ENCODE data around the gene RPS6KA3. TPM values are rescaled to one million over a fixed set of nuclear protein-coding genes. Genes with fewer than 3 reads are reported as not detected.

Gene RPS6KA3
- total and polyA plus RNA-seq, 2 donors (not counting 1 experiment from before 2014, with no cell fraction given), result 17.0 to 63.0 TPM

DNA sequence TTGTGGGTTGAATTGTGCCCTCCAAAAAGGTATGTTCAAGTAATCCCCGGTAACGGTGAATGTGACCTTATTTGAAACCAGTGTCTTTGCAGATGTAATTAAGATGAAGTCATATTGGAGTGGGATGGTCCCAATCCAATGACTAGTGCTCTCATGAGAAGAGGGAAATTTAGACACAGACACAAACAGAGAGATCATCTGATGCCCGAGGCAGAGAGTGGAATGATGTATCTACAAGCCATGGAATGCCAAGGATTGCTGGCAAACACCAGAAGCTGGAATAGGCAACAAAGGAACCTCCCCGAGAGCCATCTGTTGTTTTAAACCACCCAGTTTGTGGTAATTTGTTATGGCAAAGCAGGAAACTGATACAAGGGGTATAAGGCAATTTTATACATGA, 35.1 kb downstream of the RPS6KA3 start:
- Histone ChIP-seq H3K4me3 (ENCODE audit: control extremely low read depth in 1 of 5, extremely low read depth in 1 of 5, insufficient read depth in 1 of 5, low read depth in 2 of 5, low read length in 4 of 5) (no peak overlapping the region), H3K27me3 (replicated peaks in 1 of 4; ENCODE audit: control extremely low read depth in 1 of 4, control insufficient read depth in 3 of 4, insufficient read depth in 4 of 4, low read length in 3 of 4) (no peaks in the 10 kb centered on the region), H3K79me2 (ENCODE audit: control insufficient read depth, insufficient read depth, low read length) (peaks cover 18% of the 10 kb centered on the region), H3K9ac (ENCODE audit: low read length) (no peak overlapping the region), H3K4me1 (ENCODE audit: control insufficient read depth in 2 of 2, insufficient read depth in 2 of 2, low read length in 2 of 2) (peaks cover 4 to 6% of the 10 kb centered on the region in 2 donors), H3K9me3 (ENCODE audit: control extremely low read depth in 1 of 3, control insufficient read depth in 2 of 3, insufficient read depth in 1 of 3, low read length in 2 of 3) (no peaks in the 10 kb centered on the region), H2AFZ (ENCODE audit: insufficient read depth, low read depth, low read length, poor library complexity, severe bottlenecking) (no peak overlapping the region), H3K27ac (ENCODE audit: low read length in 2 of 2) (no peak overlapping the region), H3K4me2 (replicated peaks; ENCODE audit: low read depth, low read length, poor library complexity, severe bottlenecking) (no peak overlapping the region), H3K36me3 (replicated peaks in 1 of 2; ENCODE audit: control extremely low read depth in 1 of 2, control insufficient read depth in 1 of 2, extremely low read depth in 1 of 2, insufficient read depth in 2 of 2, low read length in 1 of 2) (peaks cover 0 to 14% of the 10 kb centered on the region in 2 experiments), H4K20me1 (ENCODE audit: control insufficient read depth, insufficient read depth, low read length, poor library complexity, severe bottlenecking) (no peaks in the 10 kb centered on the region)
- POLR2A ChIA-PET, result no interaction called here
- WGBS (ENCODE audit: insufficient coverage), result 100% methylated on average over 2 of the region's 4 CpGs
- H3K4me1 Mint-ChIP-seq, result peaks cover 13% of the 10 kb centered on the region
- TF ChIP-seq, protein P1, sequence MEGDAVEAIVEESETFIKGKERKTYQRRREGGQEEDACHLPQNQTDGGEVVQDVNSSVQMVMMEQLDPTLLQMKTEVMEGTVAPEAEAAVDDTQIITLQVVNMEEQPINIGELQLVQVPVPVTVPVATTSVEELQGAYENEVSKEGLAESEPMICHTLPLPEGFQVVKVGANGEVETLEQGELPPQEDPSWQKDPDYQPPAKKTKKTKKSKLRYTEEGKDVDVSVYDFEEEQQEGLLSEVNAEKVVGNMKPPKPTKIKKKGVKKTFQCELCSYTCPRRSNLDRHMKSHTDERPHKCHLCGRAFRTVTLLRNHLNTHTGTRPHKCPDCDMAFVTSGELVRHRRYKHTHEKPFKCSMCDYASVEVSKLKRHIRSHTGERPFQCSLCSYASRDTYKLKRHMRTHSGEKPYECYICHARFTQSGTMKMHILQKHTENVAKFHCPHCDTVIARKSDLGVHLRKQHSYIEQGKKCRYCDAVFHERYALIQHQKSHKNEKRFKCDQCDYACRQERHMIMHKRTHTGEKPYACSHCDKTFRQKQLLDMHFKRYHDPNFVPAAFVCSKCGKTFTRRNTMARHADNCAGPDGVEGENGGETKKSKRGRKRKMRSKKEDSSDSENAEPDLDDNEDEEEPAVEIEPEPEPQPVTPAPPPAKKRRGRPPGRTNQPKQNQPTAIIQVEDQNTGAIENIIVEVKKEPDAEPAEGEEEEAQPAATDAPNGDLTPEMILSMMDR (IDR thresholded peaks at IDR 0.05), result no peak
- TF ChIP-seq EZH2 (IDR thresholded peaks at IDR 0.05; ENCODE audit: borderline replicate concordance, insufficient read depth, low read depth, low read length, poor library complexity, severe bottlenecking), result no peak
- intact Hi-C loops (cut with micrococcal nuclease), result no loop called here
- DNase-seq, result no peak
- H3K9me3 Mint-ChIP-seq (ENCODE audit: insufficient read depth), result no peaks in the 10 kb centered on the region
- no peak overlapping the region for H3K27ac Mint-ChIP-seq
- no peaks in the 10 kb centered on the region for H3K27me3 Mint-ChIP-seq
- ATAC-seq (ENCODE audit: low read depth), result no peak
- no peak overlapping the region for H3K4me3 Mint-ChIP-seq
- CTCF ChIA-PET, result no interaction called here

DNA sequence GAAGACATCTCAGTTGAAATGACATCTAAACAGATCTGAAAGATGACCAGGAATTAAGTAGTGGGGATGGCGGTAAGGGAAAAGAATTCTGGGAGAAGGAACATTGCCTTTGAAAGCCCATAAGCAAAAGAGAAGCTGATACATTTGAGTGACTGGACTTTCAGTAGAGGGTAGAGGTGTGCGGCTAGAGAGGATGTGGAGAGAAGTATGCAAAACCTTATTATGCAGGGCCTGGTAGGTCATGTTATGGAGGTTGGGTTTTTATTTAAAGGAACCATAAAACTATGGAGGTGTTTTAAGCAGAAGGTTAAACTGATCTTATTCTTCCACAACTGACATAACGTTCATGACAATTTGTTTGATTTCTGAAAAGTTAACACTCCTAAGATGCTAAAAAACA, 36.3 kb downstream of the RPS6KA3 start:
- intact Hi-C loops (cut with micrococcal nuclease), result no loop called here
- ChIA-PET CTCF (no interaction called here), POLR2A (no interaction called here)
- no peaks in the 10 kb centered on the region for H3K27me3 ChIP-seq (replicated peaks in 1 of 4; ENCODE audit: control extremely low read depth in 1 of 4, control insufficient read depth in 3 of 4, insufficient read depth in 4 of 4, low read length in 3 of 4)
- H3K4me2 ChIP-seq (replicated peaks; ENCODE audit: low read depth, low read length, poor library complexity, severe bottlenecking), result no peak overlapping the region
- no peak overlapping the region for H3K27ac Mint-ChIP-seq
- no peak overlapping the region for H3K27ac ChIP-seq (ENCODE audit: low read length in 2 of 2)
- no peak overlapping the region for H3K9ac ChIP-seq (ENCODE audit: low read length)
- no peak for TF ChIP-seq EZH2 (IDR thresholded peaks at IDR 0.05; ENCODE audit: borderline replicate concordance, insufficient read depth, low read depth, low read length, poor library complexity, severe bottlenecking)
- TF ChIP-seq, protein P1 (IDR thresholded peaks at IDR 0.05), result no peak
- no peaks in the 10 kb centered on the region for H4K20me1 ChIP-seq (ENCODE audit: control insufficient read depth, insufficient read depth, low read length, poor library complexity, severe bottlenecking)
- H3K4me3 Mint-ChIP-seq, result no peak overlapping the region
- peaks cover 18% of the 10 kb centered on the region for H3K79me2 ChIP-seq (ENCODE audit: control insufficient read depth, insufficient read depth, low read length)
- no peak overlapping the region for H2AFZ ChIP-seq (ENCODE audit: insufficient read depth, low read depth, low read length, poor library complexity, severe bottlenecking)
- ATAC-seq (ENCODE audit: low read depth), result no peak
- H3K36me3 ChIP-seq (replicated peaks in 1 of 2; ENCODE audit: control extremely low read depth in 1 of 2, control insufficient read depth in 1 of 2, extremely low read depth in 1 of 2, insufficient read depth in 2 of 2, low read length in 1 of 2), result peaks cover 0 to 14% of the 10 kb centered on the region in 2 experiments
- 0% methylated on average over 1 of the region's 3 CpGs for WGBS (ENCODE audit: insufficient coverage)
- peak; percentile 8 for DNase-seq
- no peaks in the 10 kb centered on the region for H3K9me3 Mint-ChIP-seq (ENCODE audit: insufficient read depth)
- H3K4me3 ChIP-seq (ENCODE audit: control extremely low read depth in 1 of 5, extremely low read depth in 1 of 5, insufficient read depth in 1 of 5, low read depth in 2 of 5, low read length in 4 of 5), result no peak overlapping the region
- peaks cover 4 to 6% of the 10 kb centered on the region in 2 donors for H3K4me1 ChIP-seq (ENCODE audit: control insufficient read depth in 2 of 2, insufficient read depth in 2 of 2, low read length in 2 of 2)
- no peaks in the 10 kb centered on the region for H3K9me3 ChIP-seq (ENCODE audit: control extremely low read depth in 1 of 3, control insufficient read depth in 2 of 3, insufficient read depth in 1 of 3, low read length in 2 of 3)
- H3K4me1 Mint-ChIP-seq, result peaks cover 19% of the 10 kb centered on the region
- no peaks in the 10 kb centered on the region for H3K27me3 Mint-ChIP-seq
